Gastroesophageal sphincter (tissue), 4 donors: ENCODE results near the gene STK32B. TPM values are rescaled to one million over a fixed set of nuclear protein-coding genes. Genes with fewer than 3 reads are reported as not detected.
"Not testable (repeated sequence)": the region's sequence is repeated elsewhere in the genome, so short reads cannot be mapped to it uniquely, and the experiment has no call there.

Experiments
- ATAC-seq: fragments of 150-250 bp; one replicate; pipeline ENCODE4 v1.9.1; 2016; ENCODE audit warnings: mild to moderate bottlenecking, moderate library complexity
- H3K27ac ChIP-seq, 4 donors: fragments of 200-600 bp; sonication (generic) in 3 of 4; 1 replicate in 3 of 4; 2 replicates in 1 of 4; pipeline ENCODE4 v1.5.1; 2016 to 2019
- H3K27me3 ChIP-seq: fragments of 200-600 bp; sonication (generic); one replicate; pipeline ENCODE4 v1.5.1; 2019
- H3K36me3 ChIP-seq, 2 donors: fragments of 200-600 bp; sonication (generic); one replicate each; pipeline ENCODE4 v1.5.1; 2019; ENCODE audit warnings: control low read depth in 1 of 2
- H3K4me1 ChIP-seq, 3 donors: fragments of 200-600 bp; sonication (generic); 1 replicate in 2 of 3; 2 replicates in 1 of 3; pipeline ENCODE4 v1.5.1; 2016 to 2019; ENCODE audit warnings: control low read depth in 2 of 3
- H3K4me3 ChIP-seq, 2 donors: fragments of 200-600 bp; sonication (generic); one replicate each; pipeline ENCODE4 v1.5.1; 2019; ENCODE audit warnings: mild to moderate bottlenecking in 1 of 2, moderate library complexity in 1 of 2
- H3K9me3 ChIP-seq, 3 donors: fragments of 200-600 bp; sonication (generic); one replicate each; pipeline ENCODE4 v1.5.1; 2017 to 2019; ENCODE audit warnings: control low read depth in 2 of 3
- CTCF ChIP-seq, 4 experiments: fragments of 200-600 bp in 2 of 4; fragments of 450-650 bp in 2 of 4; sonication (generic) in 1 of 4; IDR thresholded peaks; one replicate each; pipeline ENCODE4 v1.5.1; 2017 to 2019; ENCODE audit warnings: antibody characterized with exemption in 4 of 4, mild to moderate bottlenecking in 2 of 4, moderate library complexity in 2 of 4
- EP300 ChIP-seq: sonication (generic); formaldehyde crosslinking; IDR thresholded peaks from one replicate; pipeline ENCODE4 v1.6.1; 2017; ENCODE audit warnings: antibody characterized with exemption, mild to moderate bottlenecking
- POLR2A ChIP-seq, 2 donors: fragments of 450-650 bp; IDR thresholded peaks; one replicate each; pipeline ENCODE4 v1.6.1; 2017; ENCODE audit warnings: antibody characterized with exemption in 2 of 2, mild to moderate bottlenecking in 2 of 2, moderate library complexity in 1 of 2
- POLR2AphosphoS5 ChIP-seq: sonication (generic); formaldehyde crosslinking; IDR thresholded peaks from one replicate; pipeline ENCODE4 v1.6.1; 2017; ENCODE audit warnings: antibody characterized with exemption
- WGBS, 2 donors: methylation state at CpG; one replicate each; pipeline ENCODE4 v1.1.5; 2018; ENCODE audit warnings: low coverage in 1 of 2; 5-methylcytosine and 5-hydroxymethylcytosine counted together
- total RNA-seq, 4 donors: library from RNA; depleted of rRNA; stranded (reverse); fragments of >200 nt; gene quantifications; one replicate each; pipeline ENCODE4 v1.1.0, GENCODE V29; 2016

STK32B gene
- total RNA-seq, 4 donors from 2014 or later, result 1.9 to 5.3 (median 2.4) TPM

- no peak overlapping the region for H3K27ac ChIP-seq
- H3K27me3 ChIP-seq, result no peaks in the 10 kb centered on the region
- no peak overlapping the region for H3K4me3 ChIP-seq
- 51 to 73% methylated on average over 2 to 4 of the region's 6 CpGs for WGBS, 2 donors
- no peaks in the 10 kb centered on the region for H3K9me3 ChIP-seq
- no peaks in the 10 kb centered on the region for H3K36me3 ChIP-seq
- TF ChIP-seq POLR2A (IDR thresholded peaks at IDR 0.05), result no peak
- no peak for ATAC-seq
- peaks cover 0 to 29% (median 0%) of the 10 kb centered on the region in 3 donors for H3K4me1 ChIP-seq
Measured at GRCh38 chr4:5052726-5053425, 1.6 kb downstream of the STK32B start.

GRCh38 chr4:5054532-5054931 is 3.3 kb downstream of the STK32B start:
- Histone ChIP-seq H3K36me3 (no peaks in the 10 kb centered on the region), H3K4me1 (peaks cover 0 to 29% (median 0%) of the 10 kb centered on the region in 3 donors), H3K27me3 (no peaks in the 10 kb centered on the region), H3K27ac (no peak overlapping the region), H3K9me3 (no peaks in the 10 kb centered on the region), H3K4me3 (no peak overlapping the region)
- TF ChIP-seq POLR2AphosphoS5 (no peak), CTCF (IDR thresholded peaks at IDR 0.05) (no peak), POLR2A (IDR thresholded peaks at IDR 0.05) (no peak), EP300 (no peak)
- 84 to 87% methylated on average over 5 of the region's 5 CpGs for WGBS, 2 donors
- ATAC-seq, result no peak

GRCh38 chr4:5055411-5055810 is 4.1 kb downstream of the STK32B start:
- no peak for ATAC-seq
- no peaks in the 10 kb centered on the region for H3K27me3 ChIP-seq
- no peak for TF ChIP-seq POLR2A (IDR thresholded peaks at IDR 0.05)
- TF ChIP-seq CTCF (IDR thresholded peaks at IDR 0.05), result no peak
- no peak for TF ChIP-seq EP300
- TF ChIP-seq POLR2AphosphoS5, result no peak
- 72% methylated on average over 5 of the region's 5 CpGs for WGBS, 2 donors
- H3K4me1 ChIP-seq, result peaks cover 0 to 26% (median 0%) of the 10 kb centered on the region in 3 donors
- H3K27ac ChIP-seq, result no peak overlapping the region
- H3K4me3 ChIP-seq, result no peak overlapping the region
- H3K36me3 ChIP-seq, result no peaks in the 10 kb centered on the region
- peaks cover 0 to 8% (median 0%) of the 10 kb centered on the region in 3 donors for H3K9me3 ChIP-seq

- no peak overlapping the region for H3K27ac ChIP-seq
- H3K4me1 ChIP-seq, result no peaks in the 10 kb centered on the region
- WGBS, 2 donors, result 63 to 81% methylated on average over 3 of the region's 3 CpGs
- H3K4me3 ChIP-seq, result no peak overlapping the region
- no peaks in the 10 kb centered on the region for H3K27me3 ChIP-seq
- no peaks in the 10 kb centered on the region for H3K9me3 ChIP-seq
- H3K36me3 ChIP-seq, result no peaks in the 10 kb centered on the region
- no peak for TF ChIP-seq EP300
- TF ChIP-seq POLR2AphosphoS5, result no peak
- no peak for TF ChIP-seq CTCF (IDR thresholded peaks at IDR 0.05)
- no peak for TF ChIP-seq POLR2A (IDR thresholded peaks at IDR 0.05)
- no peak for ATAC-seq
Measured at GRCh38 chr4:5066101-5066500, 14.8 kb downstream of the STK32B start.

- ATAC-seq, H3K36me3 ChIP-seq, H3K27ac ChIP-seq, H3K4me1 ChIP-seq, H3K4me3 ChIP-seq, H3K27me3 ChIP-seq, H3K9me3 ChIP-seq: not testable (repeated sequence)
- WGBS, 2 donors, result 83 to 92% methylated on average over 3 of the region's 3 CpGs
Measured at GRCh38 chr4:5066968-5067367, 15.7 kb downstream of the STK32B start.

GRCh38 chr4:5067908-5068307 is 16.6 kb downstream of the STK32B start:
- 88 to 94% methylated on average over 2 to 3 of the region's 3 CpGs for WGBS, 2 donors
- H3K27me3 ChIP-seq, result no peaks in the 10 kb centered on the region
- H3K9me3 ChIP-seq, result no peaks in the 10 kb centered on the region
- no peaks in the 10 kb centered on the region for H3K4me1 ChIP-seq
- ATAC-seq, result no peak
- no peak overlapping the region for H3K27ac ChIP-seq
- TF ChIP-seq POLR2AphosphoS5 (no peak), CTCF (IDR thresholded peaks at IDR 0.05) (no peak), POLR2A (IDR thresholded peaks at IDR 0.05) (no peak), EP300 (no peak)
- no peaks in the 10 kb centered on the region for H3K36me3 ChIP-seq
- H3K4me3 ChIP-seq, result no peak overlapping the region
